Stimulated activated CD8-positive, alpha-beta memory T cell treated with anti-CD3 and anti-CD28 coated beads, Interleukin-12 subunit alpha, Interleukin-12 subunit beta, amount 100 ng/mL, for 1 hour (primary cell): ENCODE results near the gene SHANK3.
"Not testable (repeated sequence)": the region's sequence is repeated elsewhere in the genome, so short reads cannot be mapped to it uniquely, and the experiment has no call there.

ENCODE experiments used
- DNase-seq: peaks from one replicate; pipeline ENCODE4 v3.0.0-alpha.2; 2020; ENCODE audit warnings: low read depth

The SHANK3 gene

GRCh38 chr22:50672471-50673230 lies at the start of gene SHANK3:
Gene SHANK3 (plus strand): TSS chr22:50672823.
- DNase-seq, result no peak

DNA sequence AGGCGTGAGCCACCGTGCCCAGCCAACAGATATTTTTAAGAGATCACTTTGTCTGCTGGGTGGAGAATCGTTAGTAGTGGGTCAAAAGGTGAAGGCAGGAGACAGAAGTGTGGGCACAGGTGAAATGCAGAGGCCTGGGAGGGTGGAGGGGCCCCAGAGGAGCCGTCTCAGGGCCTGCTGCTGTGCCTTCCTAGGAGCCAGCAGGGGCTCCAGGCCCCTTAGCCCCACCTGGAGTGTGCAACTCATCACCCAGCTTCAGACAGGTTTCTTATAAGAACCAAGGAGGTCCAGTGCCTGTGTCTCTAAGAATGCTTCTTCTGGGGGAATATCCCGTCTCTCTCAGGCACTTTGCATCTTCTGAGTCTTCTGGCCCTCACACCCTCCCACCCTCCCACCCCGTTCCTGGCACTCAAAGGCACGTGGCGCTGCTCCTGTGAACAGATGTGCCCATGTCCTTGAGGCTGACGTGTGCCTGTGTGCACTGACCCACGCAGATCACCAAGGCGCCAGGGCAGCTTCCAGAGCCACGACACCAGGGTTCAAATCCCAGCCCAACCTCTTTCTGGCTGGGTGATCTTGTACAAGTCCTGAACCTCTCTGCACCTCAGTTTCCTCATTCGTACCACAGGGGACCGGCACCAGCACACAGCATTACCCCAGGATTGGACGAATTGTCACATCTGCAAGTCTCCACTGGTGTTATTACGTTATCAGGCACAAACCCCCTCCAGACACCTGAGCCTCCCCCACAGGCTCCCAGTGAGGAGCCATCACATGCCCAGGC lies 48.1 kb upstream of the SHANK3 start:
- no peak for DNase-seq

DNA sequence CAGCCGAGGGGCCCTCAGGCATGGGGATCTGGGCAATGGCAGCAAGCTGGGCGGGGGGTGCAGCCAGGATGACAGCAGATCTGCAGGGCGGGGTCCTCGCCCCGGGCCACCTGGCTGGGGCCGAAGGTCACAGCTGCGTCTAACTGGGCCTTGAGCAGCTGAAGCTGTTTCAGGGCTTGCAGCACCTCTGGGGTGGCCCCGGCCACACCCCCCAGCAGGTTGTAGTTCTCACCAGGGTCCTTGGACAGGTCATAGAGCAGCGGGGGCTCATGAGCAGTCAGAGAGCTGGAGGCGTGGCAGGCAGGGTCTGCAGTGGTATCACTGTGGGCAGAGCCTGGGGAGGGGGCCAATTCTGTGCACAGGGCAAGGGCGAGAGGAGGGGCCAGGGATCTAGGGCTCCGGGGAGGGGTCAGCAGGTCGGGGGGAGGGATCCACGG lies 47.5 kb upstream of the SHANK3 start:
- no peak for DNase-seq

DNA sequence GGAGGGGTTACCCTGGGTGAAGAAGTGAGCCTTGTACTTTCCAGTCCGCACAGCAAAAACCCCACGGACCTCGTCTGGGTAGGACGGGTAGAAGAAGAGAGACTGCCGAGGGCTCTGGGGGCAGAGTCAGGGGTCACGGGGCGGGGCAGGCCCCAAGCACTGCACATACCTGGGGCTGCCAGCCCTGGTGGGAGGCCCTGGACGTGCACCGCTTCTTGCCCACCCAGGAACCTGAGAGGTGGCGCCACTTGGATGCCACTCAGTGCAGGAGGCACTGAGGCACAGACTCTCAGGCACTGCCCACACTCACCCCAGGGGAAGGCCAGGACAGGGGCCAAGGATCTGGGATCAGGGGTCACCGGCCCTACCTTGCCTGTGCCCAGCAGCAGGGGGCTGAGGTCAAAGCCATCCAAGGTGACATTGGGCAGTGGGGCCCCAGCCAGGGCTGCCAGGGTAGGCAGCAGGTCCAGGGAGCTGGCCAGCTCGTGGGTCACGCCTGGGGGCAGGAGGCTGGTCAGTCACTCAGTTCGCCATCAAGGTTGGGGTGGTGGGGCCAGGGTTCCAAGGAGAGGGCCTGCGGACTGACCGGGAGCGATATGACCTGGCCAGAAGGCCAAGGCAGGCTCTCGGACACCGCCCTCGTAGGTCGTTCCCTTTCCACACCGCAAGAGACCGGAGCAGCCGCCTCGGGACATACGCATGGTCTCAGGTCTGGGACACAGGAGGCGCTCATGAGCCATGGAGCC lies 46.9 kb upstream of the SHANK3 start:
- DNase-seq, result no peak

- no peak for DNase-seq
Observed at GRCh38 chr22:50626314-50626849, 46.2 kb upstream of the SHANK3 start.

DNA sequence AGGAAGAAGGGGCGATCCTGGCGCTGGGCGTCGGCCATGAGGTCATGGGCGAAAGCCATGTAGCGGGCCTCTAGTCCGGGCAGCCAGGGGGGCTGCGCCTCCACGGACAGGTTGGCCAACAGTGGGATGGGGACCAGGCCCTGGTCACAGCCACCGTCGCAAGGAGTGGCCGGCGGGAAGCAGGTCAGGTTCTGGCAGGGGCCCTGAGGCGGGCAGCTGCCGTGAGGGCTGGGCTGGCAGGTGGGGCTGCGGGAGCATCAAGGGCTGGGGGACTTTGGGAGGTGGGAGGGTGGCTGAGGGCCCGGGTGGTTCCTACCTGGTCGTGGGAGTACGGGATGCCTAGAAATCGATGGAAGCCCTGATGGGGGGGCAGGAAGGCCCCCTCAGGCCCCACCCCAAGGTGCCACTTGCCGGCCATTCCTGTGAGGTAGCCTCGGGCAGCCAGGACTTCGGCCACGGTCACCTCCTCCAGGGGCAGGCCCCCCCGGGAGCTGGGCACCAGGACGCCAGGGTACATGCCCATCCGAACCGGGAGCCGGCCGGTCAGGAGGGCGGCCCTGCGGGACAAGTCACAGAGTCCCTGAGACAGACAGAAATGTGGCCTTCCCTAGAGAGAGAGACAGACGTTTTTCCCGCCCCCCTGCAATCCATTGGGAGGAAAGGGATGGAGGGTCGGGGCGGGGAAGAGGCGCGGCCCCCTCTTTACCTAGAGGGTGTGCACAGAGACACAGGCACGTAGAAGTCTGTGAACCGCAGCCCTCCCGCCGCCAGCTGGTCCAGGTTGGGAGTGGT lies 45.6 kb upstream of the SHANK3 start:
- no peak for DNase-seq

DNA sequence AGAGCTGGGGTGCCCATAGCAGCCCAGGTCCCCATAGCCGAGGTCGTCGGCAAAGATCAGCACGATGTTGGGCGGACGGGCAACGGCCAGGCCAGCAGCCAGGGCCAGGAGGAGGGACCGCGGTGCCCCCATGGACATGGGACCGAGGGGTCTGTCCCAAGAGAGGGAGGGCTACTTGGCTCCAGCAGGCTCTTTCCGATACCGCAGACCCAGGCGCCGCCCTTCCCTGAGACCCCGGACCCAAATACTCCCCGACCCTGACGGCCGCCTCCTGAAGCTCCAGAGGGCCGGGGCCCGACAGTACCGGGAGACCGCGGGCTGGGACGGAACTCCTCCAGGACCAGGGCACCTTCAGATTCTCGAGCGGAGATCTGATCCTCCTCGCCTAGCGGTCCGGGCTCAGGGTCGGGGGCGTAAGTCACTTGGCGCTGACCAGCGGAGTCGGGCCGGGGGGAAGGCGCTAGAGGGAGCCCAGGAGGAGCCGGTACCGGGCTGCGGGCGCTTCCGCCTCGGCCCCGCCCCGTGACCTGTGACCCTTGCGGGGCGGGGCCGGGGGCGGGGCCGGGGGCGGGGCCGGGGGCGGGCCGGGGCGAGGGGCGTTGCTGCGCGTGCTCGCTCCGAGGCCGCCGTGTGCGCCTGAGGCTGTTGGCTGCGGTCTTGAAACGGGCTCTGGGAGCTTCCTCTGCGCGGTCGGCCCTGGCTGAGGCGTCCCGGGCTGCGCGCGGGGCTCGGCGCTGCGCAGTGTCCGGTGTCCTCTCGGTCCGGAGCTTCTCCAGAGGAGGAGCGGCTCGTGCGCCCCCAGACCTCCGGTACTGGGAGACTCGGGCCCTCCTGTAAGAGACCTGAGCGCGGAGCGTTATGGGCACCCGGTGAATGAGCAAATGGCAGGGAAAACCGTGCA lies 44.7 kb upstream of the SHANK3 start, which contains the start of gene ARSA:
Gene ARSA (minus strand): TSS at position 511 of the 901 bp plus-strand sequence. CDS start 373 bp downstream, at position 138.
- DNase-seq, result peak; percentile 59

DNA sequence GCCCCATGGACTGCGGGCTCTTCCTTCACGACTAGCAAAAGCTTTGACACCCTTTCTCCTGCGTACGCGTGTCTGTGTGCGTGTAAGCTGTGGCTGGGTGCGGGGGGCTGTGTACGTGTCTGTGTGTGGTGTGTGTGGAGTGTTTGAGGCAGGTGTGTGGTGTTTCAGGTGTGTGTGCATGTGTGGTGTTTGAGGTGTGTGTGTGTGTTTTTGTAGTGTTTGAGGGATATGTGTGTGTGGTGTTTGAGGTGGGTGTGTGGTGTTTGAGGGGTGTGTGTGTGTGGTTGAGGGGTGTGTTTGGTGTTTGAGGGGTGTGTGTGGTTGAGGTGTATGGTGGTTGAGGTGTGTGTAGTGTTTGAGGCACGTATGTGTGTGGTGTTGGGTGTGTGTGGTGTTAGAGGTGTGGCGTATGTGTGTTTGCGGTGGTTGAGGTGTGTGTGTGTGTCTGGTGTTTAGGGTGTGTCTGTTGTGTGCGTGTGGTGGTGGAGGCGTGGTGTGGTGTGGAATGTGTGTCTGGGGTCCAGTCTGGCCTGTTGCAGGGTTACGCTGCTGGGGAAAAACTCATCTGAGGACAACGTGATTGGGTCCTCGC lies 44.0 kb upstream of the SHANK3 start:
- DNase-seq, result no peak

GRCh38 chr22:50630376-50630775 lies 42.2 kb upstream of the SHANK3 start:
- DNase-seq, result no peak

- no peak for DNase-seq
Observed at GRCh38 chr22:50633086-50633485, 39.5 kb upstream of the SHANK3 start.

- DNase-seq, result no peak
Observed at GRCh38 chr22:50633771-50634170, 38.9 kb upstream of the SHANK3 start.

GRCh38 chr22:50635591-50635990 lies 37.0 kb upstream of the SHANK3 start:
- DNase-seq, result no peak

- DNase-seq, result not testable (repeated sequence)
Observed at GRCh38 chr22:50640296-50640695, 32.3 kb upstream of the SHANK3 start.

- DNase-seq, result no peak
Observed at GRCh38 chr22:50640857-50641647, 31.6 kb upstream of the SHANK3 start.

- no peak for DNase-seq
Observed at GRCh38 chr22:50641696-50642607, 30.7 kb upstream of the SHANK3 start.

GRCh38 chr22:50643021-50643820 lies 29.4 kb upstream of the SHANK3 start:
- DNase-seq, result not testable (repeated sequence)

- DNase-seq, result not testable (repeated sequence)
Observed at GRCh38 chr22:50643821-50644101, 28.9 kb upstream of the SHANK3 start.
